T-helper 17 cell (primary cell): Measurements from ENCODE around the gene GTSE1. TPM values are rescaled to one million over a fixed set of nuclear protein-coding genes. Genes with fewer than 3 reads are reported as not detected.
"Not testable (repeated sequence)": the region's sequence is repeated elsewhere in the genome, so short reads cannot be mapped to it uniquely, and the experiment has no call there.

ENCODE experiments used
- ATAC-seq: fragments of 150-1000 bp; cut with Tn5 transposase; 2 replicates; pipeline ENCODE4 v1.10.0; 2021; ENCODE audit warnings: mild to moderate bottlenecking, moderate library complexity
- DNase-seq, 3 donors: peaks; one replicate each; pipeline versions ENCODE4 v3.0.0 to v3.0.0-alpha.2; 2020 to 2021
- H3K9me3 ChIP-seq: one replicate; pipeline ENCODE4 v1.7.0; 2013; ENCODE audit warnings: low read length, mild to moderate bottlenecking; ENCODE audit not compliant: control insufficient read depth, poor library complexity, severe bottlenecking
- H3K27ac Mint-ChIP-seq: one replicate; pipeline ENCODE4 v1.8.0; 2022; ENCODE audit warnings: mild to moderate bottlenecking, moderate library complexity, mixed read lengths
- H3K27me3 Mint-ChIP-seq: one replicate; pipeline ENCODE4 v1.8.0; 2022; ENCODE audit warnings: mixed read lengths
- H3K36me3 Mint-ChIP-seq: one replicate; pipeline ENCODE4 v1.8.0; 2022; ENCODE audit warnings: low read depth, mixed read lengths
- H3K4me1 Mint-ChIP-seq: one replicate; pipeline ENCODE4 v1.8.0; 2022; ENCODE audit warnings: mild to moderate bottlenecking, mixed read lengths
- H3K4me3 Mint-ChIP-seq: one replicate; pipeline ENCODE4 v1.8.0; 2022; ENCODE audit warnings: mild to moderate bottlenecking, moderate library complexity, mixed read lengths
- total RNA-seq, 4 donors: library from RNA in 2 of 4; stranded (reverse) in 2 of 4; gene quantifications; one replicate each; pipeline ENCODE4 v1.2.3 and lab custom pipeline; 2022 to 2026

GTSE1 gene
- total RNA-seq, 2 donors from 2014 or later: 0.25 to 0.57 TPM

- H3K4me3 Mint-ChIP-seq, DNase-seq, H3K9me3 ChIP-seq, H3K27ac Mint-ChIP-seq, ATAC-seq, H3K36me3 Mint-ChIP-seq: not testable (repeated sequence)
- Mint-ChIP-seq H3K4me1 (peaks cover 17% of the 10 kb centered on the region), H3K27me3 (peaks cover 50% of the 10 kb centered on the region)
Measured at GRCh38 chr22:46265627-46266026, 31.0 kb upstream of the GTSE1 start.

GRCh38 chr22:46267431-46268279 lies 29.0 kb upstream of the GTSE1 start, which contains the start of gene TTC38:
Gene TTC38 (plus strand): TSS chr22:46268008. CDS start chr22:46268040, 32 bp downstream.
- peaks cover 31% of the 10 kb centered on the region for H3K27me3 Mint-ChIP-seq
- ATAC-seq: peak; percentile 89
- peaks cover 17% of the 10 kb centered on the region for H3K4me1 Mint-ChIP-seq
- peak in 2 of 3 donors; percentile 47 to 52 for DNase-seq
- peak within 1 kb of the TSS; percentile 93 for H3K4me3 Mint-ChIP-seq
- no peaks in the 10 kb centered on the region for H3K9me3 ChIP-seq
- H3K36me3 Mint-ChIP-seq: peaks cover 2% of the 10 kb centered on the region
- peak within 1 kb of the TSS; percentile 68 for H3K27ac Mint-ChIP-seq

GRCh38 chr22:46269564-46269963 lies 27.1 kb upstream of the GTSE1 start:
- no peaks in the 10 kb centered on the region for H3K9me3 ChIP-seq
- Mint-ChIP-seq H3K4me3 (no peak overlapping the region), H3K27me3 (peaks cover 18% of the 10 kb centered on the region), H3K36me3 (no peaks in the 10 kb centered on the region), H3K4me1 (peaks cover 17% of the 10 kb centered on the region), H3K27ac (no peak overlapping the region)
- DNase-seq: no peak
- ATAC-seq: no peak

- Mint-ChIP-seq H3K36me3 (peaks cover 6% of the 10 kb centered on the region), H3K4me3 (no peak overlapping the region), H3K4me1 (peaks cover 15% of the 10 kb centered on the region), H3K27me3 (no peaks in the 10 kb centered on the region), H3K27ac (no peak overlapping the region)
- no peak for ATAC-seq
- no peaks in the 10 kb centered on the region for H3K9me3 ChIP-seq
- no peak for DNase-seq
Measured at GRCh38 chr22:46272196-46272595, 24.5 kb upstream of the GTSE1 start.

- peaks cover 6% of the 10 kb centered on the region for H3K36me3 Mint-ChIP-seq
- H3K9me3 ChIP-seq: no peaks in the 10 kb centered on the region
- ATAC-seq (no peak), DNase-seq (no peak)
- no peak overlapping the region for H3K4me3 Mint-ChIP-seq
- H3K27ac Mint-ChIP-seq: no peak overlapping the region
- H3K4me1 Mint-ChIP-seq: peaks cover 10% of the 10 kb centered on the region
- no peaks in the 10 kb centered on the region for H3K27me3 Mint-ChIP-seq
Measured at GRCh38 chr22:46272762-46273431, 23.8 kb upstream of the GTSE1 start.

DNA sequence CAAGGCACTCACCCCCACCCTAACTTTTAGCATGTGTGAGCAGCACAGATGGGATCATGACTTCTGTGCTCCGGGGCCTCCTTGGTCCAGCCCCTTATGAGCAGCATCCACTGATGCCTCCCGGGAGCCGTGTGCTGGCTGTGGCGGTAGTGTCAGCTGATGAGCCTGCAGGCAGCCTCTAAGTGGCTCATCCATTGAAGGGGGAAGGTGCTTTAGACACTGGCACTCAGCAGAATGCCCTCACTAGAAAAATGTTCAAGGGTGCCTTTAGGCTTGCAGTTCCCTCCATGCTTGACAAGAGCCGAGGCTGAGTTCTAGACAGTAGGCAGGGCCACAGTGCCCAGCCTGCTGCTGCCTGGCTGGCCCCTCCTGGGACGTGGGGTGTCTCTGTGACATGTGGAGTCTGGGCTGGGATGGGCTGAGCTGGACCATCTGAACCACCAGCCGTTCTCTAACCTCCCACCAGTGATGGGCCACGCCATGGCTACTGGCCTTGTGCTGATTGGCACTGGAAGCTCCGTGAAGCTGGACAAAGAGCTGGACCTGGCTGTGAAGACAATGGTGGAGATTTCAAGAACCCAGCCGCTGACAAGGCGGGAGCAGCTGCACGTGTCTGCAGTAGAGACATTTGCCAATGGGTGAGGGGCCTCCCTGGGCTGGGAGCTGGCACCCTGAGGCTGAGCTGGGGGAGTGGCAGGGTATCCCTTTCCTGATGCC lies 23.1 kb upstream of the GTSE1 start:
- H3K27me3 Mint-ChIP-seq: no peaks in the 10 kb centered on the region
- H3K9me3 ChIP-seq: no peaks in the 10 kb centered on the region
- DNase-seq: no peak

GRCh38 chr22:46274381-46274780 lies 22.3 kb upstream of the GTSE1 start:
- H3K36me3 Mint-ChIP-seq: peaks cover 6% of the 10 kb centered on the region
- no peak overlapping the region for H3K27ac Mint-ChIP-seq
- DNase-seq: no peak
- ATAC-seq: no peak
- H3K27me3 Mint-ChIP-seq: no peaks in the 10 kb centered on the region
- H3K4me1 Mint-ChIP-seq: peaks cover 6% of the 10 kb centered on the region
- H3K9me3 ChIP-seq: no peaks in the 10 kb centered on the region
- no peak overlapping the region for H3K4me3 Mint-ChIP-seq

More for the DNA sequence above, 23.1 kb upstream of the GTSE1 start:
- peaks cover 6% of the 10 kb centered on the region for H3K4me1 Mint-ChIP-seq
- H3K36me3 Mint-ChIP-seq: peaks cover 6% of the 10 kb centered on the region
- H3K27ac Mint-ChIP-seq: no peak overlapping the region
- no peak overlapping the region for H3K4me3 Mint-ChIP-seq
- no peak for ATAC-seq

GRCh38 chr22:46275455-46276122 lies 21.1 kb upstream of the GTSE1 start:
- Mint-ChIP-seq H3K27ac (no peak overlapping the region), H3K4me3 (no peak overlapping the region), H3K4me1 (peaks cover 4% of the 10 kb centered on the region), H3K36me3 (peaks cover 6% of the 10 kb centered on the region), H3K27me3 (no peaks in the 10 kb centered on the region)
- ATAC-seq (no peak), DNase-seq (no peak)
- no peaks in the 10 kb centered on the region for H3K9me3 ChIP-seq

- ATAC-seq (no peak), DNase-seq (no peak)
- no peak overlapping the region for H3K4me3 Mint-ChIP-seq
- no peak overlapping the region for H3K27ac Mint-ChIP-seq
- H3K4me1 Mint-ChIP-seq: peaks cover 2% of the 10 kb centered on the region
- H3K27me3 Mint-ChIP-seq: no peaks in the 10 kb centered on the region
- H3K9me3 ChIP-seq: no peaks in the 10 kb centered on the region
- peaks cover 6% of the 10 kb centered on the region for H3K36me3 Mint-ChIP-seq
Measured at GRCh38 chr22:46276563-46276962, 20.1 kb upstream of the GTSE1 start.

GRCh38 chr22:46278656-46279645 lies 17.7 kb upstream of the GTSE1 start:
- no peak for ATAC-seq

DNA sequence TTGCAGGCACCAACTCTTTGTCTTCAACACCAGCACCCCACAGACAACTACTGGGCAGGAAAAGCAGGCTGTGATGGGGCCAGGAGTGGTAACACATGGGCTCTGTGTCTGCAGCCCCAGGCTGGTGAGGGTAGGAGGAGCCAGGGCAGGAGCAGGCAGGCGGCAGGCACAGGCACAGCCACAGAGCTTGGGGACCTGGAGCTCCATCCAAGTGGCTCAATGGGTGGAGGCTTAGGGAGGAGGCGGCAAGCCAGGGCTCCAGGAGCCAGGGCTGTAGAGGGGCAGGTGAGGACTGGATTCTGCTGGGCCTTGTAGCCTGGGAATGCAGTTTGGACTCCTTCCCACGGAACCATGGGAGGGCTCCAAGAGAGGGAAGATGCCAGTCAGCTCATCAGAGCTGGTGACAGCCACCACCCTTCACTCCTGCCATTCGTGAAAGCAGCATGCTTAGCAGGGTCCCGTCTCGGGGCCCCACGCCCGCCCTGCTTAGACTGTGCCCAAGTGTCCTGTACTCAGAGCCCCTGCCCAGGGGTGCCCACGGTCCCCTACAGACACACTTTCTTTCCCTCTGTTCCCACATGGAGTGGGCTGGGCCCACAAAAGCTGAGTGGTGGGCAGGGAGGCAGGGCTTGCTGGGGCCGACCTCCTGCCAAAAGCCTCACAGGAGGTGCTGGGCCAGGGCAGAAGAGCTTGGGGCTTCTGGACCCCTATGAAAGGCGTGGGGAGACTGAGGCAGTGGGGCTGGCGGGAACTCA lies 16.4 kb upstream of the GTSE1 start:
- no peaks in the 10 kb centered on the region for H3K9me3 ChIP-seq
- Mint-ChIP-seq H3K4me1 (peaks cover 2% of the 10 kb centered on the region), H3K4me3 (no peak overlapping the region), H3K36me3 (peaks cover 8% of the 10 kb centered on the region), H3K27ac (peak overlapping the region; percentile 51), H3K27me3 (no peaks in the 10 kb centered on the region)
- ATAC-seq (no peak), DNase-seq (no peak)

More at GRCh38 chr22:46278656-46279645, 17.7 kb upstream of the GTSE1 start:
- H3K9me3 ChIP-seq: no peaks in the 10 kb centered on the region
- DNase-seq: no peak
- peaks cover 2% of the 10 kb centered on the region for H3K4me1 Mint-ChIP-seq
- peaks cover 8% of the 10 kb centered on the region for H3K36me3 Mint-ChIP-seq
- H3K4me3 Mint-ChIP-seq: no peak overlapping the region
- no peaks in the 10 kb centered on the region for H3K27me3 Mint-ChIP-seq
- no peak overlapping the region for H3K27ac Mint-ChIP-seq
